ENCODE measurements around the gene LCE7A. TPM values are rescaled to one million over a fixed set of nuclear protein-coding genes. Genes with fewer than 3 reads are reported as not detected.

Gene LCE7A
- polyA plus RNA-seq, 4 donors: not detected

GRCh38 chr1:152904688-152905440 lies 45.1 kb downstream of the LCE7A start:
- Histone ChIP-seq H3K27ac (ENCODE audit: low read depth in 1 of 3, low read length in 2 of 3) (no peak overlapping the region), H3K4me3 (ENCODE audit: low read depth in 1 of 3, low read length in 3 of 3) (no peak overlapping the region), H3K4me1 (ENCODE audit: control insufficient read depth in 3 of 3, insufficient read depth in 2 of 3, low read depth in 1 of 3, low read length in 2 of 3) (no peaks in the 10 kb centered on the region), H3K36me3 (ENCODE audit: control insufficient read depth in 3 of 3, insufficient read depth in 2 of 3, low read depth in 1 of 3, low read length in 3 of 3) (no peaks in the 10 kb centered on the region), H3K9me3 (ENCODE audit: control insufficient read depth in 2 of 2, insufficient read depth in 1 of 2, low read depth in 1 of 2, low read length in 1 of 2) (no peaks in the 10 kb centered on the region), H3K27me3 (ENCODE audit: control insufficient read depth in 3 of 3, insufficient read depth in 3 of 3, low read length in 3 of 3) (peaks cover 0 to 9% (median 0%) of the 10 kb centered on the region in 3 donors)
- 66 to 82% (median 76%) methylated on average over 7 of the region's 7 CpGs for WGBS, 3 donors
- no peak for FAIRE-seq
- no peak for DNase-seq

- peak in 1 of 2 donors; percentile 11 for DNase-seq
- no peaks in the 10 kb centered on the region for H3K9me3 ChIP-seq (ENCODE audit: control insufficient read depth in 2 of 2, insufficient read depth in 1 of 2, low read depth in 1 of 2, low read length in 1 of 2)
- H3K4me1 ChIP-seq (ENCODE audit: control insufficient read depth in 3 of 3, insufficient read depth in 2 of 3, low read depth in 1 of 3, low read length in 2 of 3): no peaks in the 10 kb centered on the region
- peaks cover 0 to 9% (median 0%) of the 10 kb centered on the region in 3 donors for H3K27me3 ChIP-seq (ENCODE audit: control insufficient read depth in 3 of 3, insufficient read depth in 3 of 3, low read length in 3 of 3)
- no peak for FAIRE-seq
- no peaks in the 10 kb centered on the region for H3K36me3 ChIP-seq (ENCODE audit: control insufficient read depth in 3 of 3, insufficient read depth in 2 of 3, low read depth in 1 of 3, low read length in 3 of 3)
- no peak overlapping the region for H3K27ac ChIP-seq (ENCODE audit: low read depth in 1 of 3, low read length in 2 of 3)
- WGBS, 3 donors: 20 to 43% (median 26%) methylated on average over 5 of the region's 5 CpGs
- no peak overlapping the region for H3K4me3 ChIP-seq (ENCODE audit: low read depth in 1 of 3, low read length in 3 of 3)
Measured at GRCh38 chr1:152906023-152906565, 46.3 kb downstream of the LCE7A start.

- Histone ChIP-seq H3K36me3 (ENCODE audit: control insufficient read depth in 3 of 3, insufficient read depth in 2 of 3, low read depth in 1 of 3, low read length in 3 of 3) (no peaks in the 10 kb centered on the region), H3K27me3 (ENCODE audit: control insufficient read depth in 3 of 3, insufficient read depth in 3 of 3, low read length in 3 of 3) (peaks cover 0 to 9% (median 0%) of the 10 kb centered on the region in 3 donors), H3K4me1 (ENCODE audit: control insufficient read depth in 3 of 3, insufficient read depth in 2 of 3, low read depth in 1 of 3, low read length in 2 of 3) (no peaks in the 10 kb centered on the region), H3K27ac (ENCODE audit: low read depth in 1 of 3, low read length in 2 of 3) (no peak within 1 kb of the TSS), H3K4me3 (ENCODE audit: low read depth in 1 of 3, low read length in 3 of 3) (no peak within 1 kb of the TSS), H3K9me3 (ENCODE audit: control insufficient read depth in 2 of 2, insufficient read depth in 1 of 2, low read depth in 1 of 2, low read length in 1 of 2) (no peaks in the 10 kb centered on the region)
- no peak for DNase-seq
- FAIRE-seq: no peak
- WGBS, 3 donors: 72 to 76% (median 72%) methylated on average over 4 of the region's 4 CpGs
Measured at GRCh38 chr1:152907686-152908601, 48.1 kb downstream of the LCE7A start, which contains the start of gene IVL. Gene IVL, plus strand, starts transcription at chr1:152908546. Its CDS starts 1,252 bp downstream, at chr1:152909798.

GRCh38 chr1:152909206-152909605 lies 49.4 kb downstream of the LCE7A start:
- no peaks in the 10 kb centered on the region for H3K9me3 ChIP-seq (ENCODE audit: control insufficient read depth in 2 of 2, insufficient read depth in 1 of 2, low read depth in 1 of 2, low read length in 1 of 2)
- no peaks in the 10 kb centered on the region for H3K4me1 ChIP-seq (ENCODE audit: control insufficient read depth in 3 of 3, insufficient read depth in 2 of 3, low read depth in 1 of 3, low read length in 2 of 3)
- H3K36me3 ChIP-seq (ENCODE audit: control insufficient read depth in 3 of 3, insufficient read depth in 2 of 3, low read depth in 1 of 3, low read length in 3 of 3): no peaks in the 10 kb centered on the region
- DNase-seq: no peak
- FAIRE-seq: no peak
- H3K4me3 ChIP-seq (ENCODE audit: low read depth in 1 of 3, low read length in 3 of 3): no peak overlapping the region
- peaks cover 0 to 6% (median 0%) of the 10 kb centered on the region in 3 donors for H3K27me3 ChIP-seq (ENCODE audit: control insufficient read depth in 3 of 3, insufficient read depth in 3 of 3, low read length in 3 of 3)
- WGBS, 3 donors: 86 to 88% (median 87%) methylated on average over 3 of the region's 3 CpGs
- H3K27ac ChIP-seq (ENCODE audit: low read depth in 1 of 3, low read length in 2 of 3): no peak overlapping the region

Other genes with a start within 250 kb of the LCE7A start
- not detected for gene LCE3B, start 246.2 kb upstream of the LCE7A start, polyA plus RNA-seq
- not detected for gene LCE3A, start 236.9 kb upstream of the LCE7A start, polyA plus RNA-seq
- gene LCE2D, start 196.6 kb upstream of the LCE7A start, polyA plus RNA-seq: not detected
- gene LCE2C, start 184.7 kb upstream of the LCE7A start, polyA plus RNA-seq: not detected
- not detected for gene LCE2B, start 173.9 kb upstream of the LCE7A start, polyA plus RNA-seq
- 1 to 10 TPM in 1 of 4 donors, under 1 TPM in 1, not detected in 2; 0.16 to 6.8 TPM for gene LCE2A, start 161.7 kb upstream of the LCE7A start, polyA plus RNA-seq
- not detected for gene LCE4A, start 151.8 kb upstream of the LCE7A start, polyA plus RNA-seq
- gene KPRP, start 102.0 kb upstream of the LCE7A start, polyA plus RNA-seq: not detected
- not detected for gene LCE1F, start 84.9 kb upstream of the LCE7A start, polyA plus RNA-seq
- not detected for gene LCE1E, start 73.7 kb upstream of the LCE7A start, polyA plus RNA-seq
- gene LCE1D, start 63.3 kb upstream of the LCE7A start, polyA plus RNA-seq: not detected
- gene LCE1C, start 53.3 kb upstream of the LCE7A start, polyA plus RNA-seq: not detected
- gene LCE1B, start 48.0 kb upstream of the LCE7A start, polyA plus RNA-seq: not detected
- gene LCE1A, start 32.5 kb upstream of the LCE7A start, polyA plus RNA-seq: not detected
- gene LCE6A, start 17.1 kb upstream of the LCE7A start, polyA plus RNA-seq: not detected
- not detected for gene SMCP, start 18.3 kb downstream of the LCE7A start, polyA plus RNA-seq
- gene IVL, start 48.5 kb downstream of the LCE7A start, polyA plus RNA-seq: under 1 TPM in 2 of 4 donors, not detected in 2; 0.03 to 0.45 TPM
- not detected for gene SPRR5, start 87.2 kb downstream of the LCE7A start, polyA plus RNA-seq
- gene SPRR4, start 110.7 kb downstream of the LCE7A start, polyA plus RNA-seq: not detected
- not detected for gene SPRR1A, start 124.1 kb downstream of the LCE7A start, polyA plus RNA-seq
- 10 to 100 TPM in 2 of 4 donors, 1 to 10 TPM in 1, not detected in 1; 3.0 to 16.1 (median 10.3) TPM for gene SPRR3, start 141.8 kb downstream of the LCE7A start, polyA plus RNA-seq
- 1 to 10 TPM in 2 of 4 donors, under 1 TPM in 1, not detected in 1; 0.27 to 3.2 (median 1.6) TPM for gene SPRR1B, start 171.2 kb downstream of the LCE7A start, polyA plus RNA-seq
- under 1 TPM in 1 of 4 donors, not detected in 3; 0.49 TPM for gene SPRR2D, start 181.1 kb downstream of the LCE7A start, polyA plus RNA-seq
- 1 to 10 TPM in 2 of 4 donors, under 1 TPM in 1, not detected in 1; 0.67 to 2.2 (median 2.0) TPM for gene SPRR2A, start 197.5 kb downstream of the LCE7A start, polyA plus RNA-seq
- gene SPRR2B, start 211.6 kb downstream of the LCE7A start, polyA plus RNA-seq: not detected
- 1 to 10 TPM in 1 of 4 donors, under 1 TPM in 1, not detected in 2; 0.24 to 2.2 TPM for gene SPRR2E, start 234.5 kb downstream of the LCE7A start, polyA plus RNA-seq

All from small intestine (tissue), 7 donors.